H1 (cell line): ENCODE measurements around the gene ZNF232. TPM values are rescaled to one million over a fixed set of nuclear protein-coding genes. Genes with fewer than 3 reads are reported as not detected.
"Not testable (repeated sequence)": the region's sequence is repeated elsewhere in the genome, so short reads cannot be mapped to it uniquely, and the experiment has no call there.

Experiments used
- CTCF ChIA-PET: fragments of 300-600 bp; sonication (Branson Sonifier 250); formaldehyde crosslinking; loops from one replicate; lab custom pipeline; 2021; ENCODE audit not compliant: partially characterized antibody; lab: Charles Lee
- POLR2A ChIA-PET: fragments of 300-600 bp; sonication (Branson Sonifier 250); formaldehyde crosslinking; loops from one replicate; lab custom pipeline; 2021; ENCODE audit warnings: inconsistent platforms; ENCODE audit not compliant: partially characterized antibody; lab: Charles Lee
- DNase-seq, 2 experiments: peaks; one replicate each; pipeline versions ENCODE4 v3.0.0 to v3.0.0-alpha.2; 2010 to 2022; ENCODE audit warnings: low spot score in 2 of 2, low read depth in 1 of 2, mixed read lengths in 1 of 2
- FAIRE-seq: peaks from 2 replicates; lab custom pipeline; 2011; peaks lifted over from hg19 to GRCh38; lab: Jason Lieb, UNC
- H2AFZ ChIP-seq: 2 replicates; pipeline ENCODE4 v1.8.1; 2012; ENCODE audit warnings: low read length, inconsistent platforms
- H2AK5ac ChIP-seq: 2 replicates; pipeline ENCODE4 v1.6.1; 2013; ENCODE audit warnings: low read depth, low read length
- H2BK120ac ChIP-seq: replicated peaks from 2 replicates; pipeline ENCODE3; 2013; ENCODE audit warnings: low read depth, low read length, inconsistent platforms
- H2BK12ac ChIP-seq: 2 replicates; pipeline ENCODE4 v1.6.1; 2013; ENCODE audit warnings: low read depth, low read length
- H2BK15ac ChIP-seq: 2 replicates; pipeline ENCODE4 v1.6.1; 2013; ENCODE audit warnings: low read length
- H2BK20ac ChIP-seq: 2 replicates; pipeline ENCODE4 v1.6.1; 2013; ENCODE audit warnings: low read length
- H2BK5ac ChIP-seq: 2 replicates; pipeline ENCODE4 v1.6.1; 2013; ENCODE audit warnings: low read depth, low read length
- H3K14ac ChIP-seq: 2 replicates; pipeline ENCODE4 v1.6.1; 2013; ENCODE audit warnings: inconsistent platforms; ENCODE audit not compliant: insufficient read length
- H3K18ac ChIP-seq: 2 replicates; pipeline ENCODE4 v1.6.1; 2013; ENCODE audit warnings: low read length; ENCODE audit errors: extremely low read depth
- H3K23ac ChIP-seq: 2 replicates; pipeline ENCODE4 v1.6.1; 2013; ENCODE audit warnings: inconsistent platforms; ENCODE audit not compliant: insufficient read length
- H3K23me2 ChIP-seq: 2 replicates; pipeline ENCODE4 v1.6.1; 2013; ENCODE audit warnings: low read depth, low read length
- H3K27ac ChIP-seq: 2 replicates; pipeline ENCODE4 v1.6.1; 2011; ENCODE audit warnings: low read depth, low read length, inconsistent platforms
- H3K27me3 ChIP-seq, 4 experiments: replicated peaks in 1 of 4; 1 replicate in 1 of 4; 2 replicates in 3 of 4; pipeline versions ENCODE4 v1.6.1 to v1.8.1; 2011 to 2013; ENCODE audit warnings: low read length in 3 of 4, mild to moderate bottlenecking in 3 of 4, inconsistent platforms in 2 of 4, mixed read lengths in 2 of 4, moderate library complexity in 1 of 4; ENCODE audit not compliant: control insufficient read depth in 3 of 4, insufficient read depth in 3 of 4; ENCODE audit errors: extremely low read depth in 1 of 4
- H3K36me3 ChIP-seq, 4 experiments: 2 replicates each; pipeline versions ENCODE4 v1.6.1 to v1.8.1; 2011 to 2013; ENCODE audit warnings: mild to moderate bottlenecking in 4 of 4, low read length in 3 of 4, moderate library complexity in 2 of 4, control low read depth in 1 of 4, inconsistent platforms in 1 of 4; ENCODE audit not compliant: insufficient read depth in 4 of 4, control insufficient read depth in 2 of 4
- H3K4ac ChIP-seq: replicated peaks from 2 replicates; pipeline ENCODE3; 2013; ENCODE audit warnings: low read length, low read depth, mixed read lengths, inconsistent platforms; ENCODE audit not compliant: insufficient read length
- H3K4me1 ChIP-seq, 4 experiments: replicated peaks in 1 of 4; 1 replicate in 1 of 4; 2 replicates in 3 of 4; pipeline versions ENCODE4 v1.6.1 to v1.8.1; 2011 to 2013; ENCODE audit warnings: low read length in 3 of 4, inconsistent platforms in 2 of 4, mixed read lengths in 1 of 4; ENCODE audit not compliant: insufficient read depth in 4 of 4, control insufficient read depth in 3 of 4
- H3K4me2 ChIP-seq, 2 experiments: 2 replicates each; pipeline versions ENCODE4 v1.6.1 to v1.8.1; 2011 to 2013; ENCODE audit warnings: low read depth in 2 of 2, low read length in 2 of 2, control low read depth in 1 of 2, inconsistent platforms in 1 of 2, mild to moderate bottlenecking in 1 of 2; ENCODE audit not compliant: insufficient read depth in 1 of 2
- H3K4me3 ChIP-seq, 4 experiments: fragments of 200-600, 300-600 bp in 1 of 4; sonication (generic), shearing (Covaris generic), sonication (Bioruptor Twin) in 1 of 4; 2 replicates each; pipeline versions ENCODE4 v1.5.1 to v1.8.1; 2011 to 2016; ENCODE audit warnings: low read length in 4 of 4, low read depth in 3 of 4, control low read depth in 2 of 4, inconsistent platforms in 2 of 4, mild to moderate bottlenecking in 2 of 4, mixed read lengths in 1 of 4, moderate library complexity in 1 of 4; ENCODE audit not compliant: insufficient read depth in 2 of 4; ENCODE audit errors: extremely low read depth in 1 of 4
- H3K56ac ChIP-seq: replicated peaks from 2 replicates; pipeline ENCODE3; 2013; ENCODE audit warnings: low read depth, mild to moderate bottlenecking, mixed read lengths, low read length, inconsistent platforms; ENCODE audit not compliant: insufficient read length
- H3K79me1 ChIP-seq: 2 replicates; pipeline ENCODE4 v1.6.1; 2013; ENCODE audit warnings: low read depth, low read length, control low read depth
- H3K79me2 ChIP-seq, 2 experiments: 2 replicates each; pipeline versions ENCODE4 v1.6.1 to v1.8.1; 2012 to 2013; ENCODE audit warnings: low read length in 2 of 2, mild to moderate bottlenecking in 2 of 2, inconsistent platforms in 1 of 2; ENCODE audit not compliant: insufficient read depth in 2 of 2, control insufficient read depth in 1 of 2
- H3K9ac ChIP-seq, 4 experiments: replicated peaks in 1 of 4; 1 replicate in 1 of 4; 2 replicates in 3 of 4; pipeline versions ENCODE4 v1.6.1 to v1.8.1; 2011 to 2013; ENCODE audit warnings: low read depth in 3 of 4, low read length in 3 of 4, control low read depth in 2 of 4, mild to moderate bottlenecking in 2 of 4, moderate library complexity in 2 of 4, inconsistent platforms in 1 of 4; ENCODE audit errors: extremely low read depth in 1 of 4
- H3K9me3 ChIP-seq, 2 experiments: 2 replicates each; pipeline versions ENCODE4 v1.6.1 to v1.8.1; 2012 to 2013; ENCODE audit warnings: mild to moderate bottlenecking in 2 of 2, moderate library complexity in 2 of 2, control low read depth in 1 of 2, inconsistent platforms in 1 of 2, low read depth in 1 of 2, low read length in 1 of 2, mixed read lengths in 1 of 2; ENCODE audit not compliant: insufficient read depth in 2 of 2
- H4K20me1 ChIP-seq, 2 experiments: replicated peaks in 1 of 2; 2 replicates each; pipeline versions ENCODE3 to v1.8.1; 2011 to 2013; ENCODE audit warnings: inconsistent platforms in 2 of 2, low read length in 2 of 2, mild to moderate bottlenecking in 1 of 2; ENCODE audit not compliant: insufficient read depth in 2 of 2, control insufficient read depth in 1 of 2
- H4K5ac ChIP-seq: 2 replicates; pipeline ENCODE4 v1.6.1; 2013; ENCODE audit warnings: low read length, low read depth, mixed read lengths, inconsistent platforms; ENCODE audit not compliant: insufficient read length
- H4K8ac ChIP-seq: 2 replicates; pipeline ENCODE4 v1.8.0; 2013; ENCODE audit warnings: mild to moderate bottlenecking, moderate library complexity, low read length, inconsistent platforms; ENCODE audit not compliant: insufficient read depth; ENCODE audit errors: extremely low read depth
- H4K91ac ChIP-seq: replicated peaks from 2 replicates; pipeline ENCODE3; 2013; ENCODE audit warnings: low read length, mixed read lengths, inconsistent platforms; ENCODE audit not compliant: insufficient read length
- WGBS, 2 experiments: shearing (Covaris generic) in 1 of 2; methylation state at CpG; one replicate each; pipeline versions ENCODE4 v1.1.6 to v1.1.7; 2013 to 2015; ENCODE audit warnings: low lambda C conversion rate in 2 of 2, mixed read lengths in 2 of 2, inconsistent platforms in 1 of 2, low coverage in 1 of 2, missing lambda C conversion rate in 1 of 2; ENCODE audit not compliant: insufficient replicate concordance in 2 of 2, insufficient coverage in 1 of 2, insufficient read length in 1 of 2; ENCODE audit errors: extremely low coverage in 1 of 2, missing lambda C conversion rate in 1 of 2; 5-methylcytosine and 5-hydroxymethylcytosine counted together
- polyA plus RNA-seq, 7 experiments: library from polyadenylated mRNA; depleted of rRNA in 3 of 7; stranded (reverse) in 5 of 7; unstranded in 2 of 7; fragments of >200 nt in 5 of 7; fragments of 200-250 nt in 2 of 7; gene quantifications; 1 replicate in 5 of 7; 2 replicates in 1 of 7; 4 replicates in 1 of 7; pipeline versions ENCODE4 v1.2.1 to v1.2.3, GENCODE V29; 2011 to 2013; ENCODE audit warnings: missing spikeins in 2 of 7, mixed read lengths in 2 of 7
- total RNA-seq: library from RNA; stranded (reverse); fragmentation: NEBNext Ultra II Directional; extraction: Animal tissue kit (Norgen Biotek cat#: 25700); gene quantifications from 2 replicates; pipeline ENCODE4 v1.2.1, GENCODE V29; 2021

Gene ZNF232
- total and polyA plus RNA-seq, 2 of the 8 experiments (the other 6 are each of a cell fraction or from before 2014, with no cell fraction given): 11.1 to 41.0 TPM

GRCh38 chr17:5077275-5077674 is 34.4 kb downstream of the ZNF232 start:
- not testable (repeated sequence) for H4K91ac ChIP-seq, H3K18ac ChIP-seq, H4K8ac ChIP-seq, H3K14ac ChIP-seq, H2BK12ac ChIP-seq, H2BK5ac ChIP-seq, H3K9ac ChIP-seq, DNase-seq, H3K4me3 ChIP-seq, H4K20me1 ChIP-seq, H2AFZ ChIP-seq, H3K79me2 ChIP-seq, H2BK120ac ChIP-seq, H3K9me3 ChIP-seq, H3K23ac ChIP-seq, H2BK20ac ChIP-seq, H2AK5ac ChIP-seq, H3K27ac ChIP-seq, H2BK15ac ChIP-seq, H3K4me1 ChIP-seq, H3K79me1 ChIP-seq, H3K4ac ChIP-seq, H3K36me3 ChIP-seq, H4K5ac ChIP-seq, FAIRE-seq, H3K23me2 ChIP-seq, H3K56ac ChIP-seq
- POLR2A ChIA-PET: interaction anchor here (0.7 to 3.1 kb wide), 6 partner anchors 9 to 30 kb away, joined by 3 to 12 read pairs (median 4); no protein-coding TSS in a partner anchor
- Histone ChIP-seq H3K4me2 (peak overlapping the region in 1 of 2 experiments; percentile 35; a peak in 1 of 4 replicates), H3K27me3 (peaks cover 0 to 13% (median 8%) of the 10 kb centered on the region in 4 experiments; a peak in 5 of 7 replicates)
- 90% methylated on average over 19 of the region's 24 CpGs; no CpG with 5 or more reads in 1 of the 2 experiments for WGBS, 2 experiments
- CTCF ChIA-PET: interaction anchor here (0.7 to 0.9 kb wide), 2 partner anchors 15 to 24 kb away, joined by 3 read pairs; no protein-coding TSS in a partner anchor

GRCh38 chr17:5075472-5075871 is 36.2 kb downstream of the ZNF232 start:
- H3K79me1 ChIP-seq, H3K23me2 ChIP-seq, H3K23ac ChIP-seq, H3K56ac ChIP-seq, H3K9ac ChIP-seq, H3K4me2 ChIP-seq, H2BK12ac ChIP-seq, H2BK120ac ChIP-seq, H4K8ac ChIP-seq, H3K4me1 ChIP-seq, H3K4ac ChIP-seq, H3K4me3 ChIP-seq, H4K5ac ChIP-seq, H3K79me2 ChIP-seq, H3K9me3 ChIP-seq, H3K27ac ChIP-seq, FAIRE-seq, DNase-seq, H3K14ac ChIP-seq, H4K91ac ChIP-seq, H3K18ac ChIP-seq, H2BK15ac ChIP-seq, H3K36me3 ChIP-seq, H2AK5ac ChIP-seq, H4K20me1 ChIP-seq, H2BK5ac ChIP-seq, H2BK20ac ChIP-seq: not testable (repeated sequence)
- 0 out of 2 replicates have a peak overlapping the region, but pooled peaks have one; percentile 11 for H2AFZ ChIP-seq
- POLR2A ChIA-PET: interaction anchor here (0.9 kb wide), 1 partner anchor 107 kb away, joined by 4 read pairs; no protein-coding TSS in a partner anchor
- H3K27me3 ChIP-seq: peaks cover 0 to 13% (median 8%) of the 10 kb centered on the region in 4 experiments; a peak in 5 of 7 replicates
- CTCF ChIA-PET: interaction anchor here (0.6 to 1.2 kb wide), 2 partner anchors 12 to 238 kb away, joined by 3 to 4 read pairs; no protein-coding TSS in a partner anchor
- 88% methylated on average over 4 of the region's 5 CpGs; no CpG with 5 or more reads in 1 of the 2 experiments for WGBS, 2 experiments
